HPDE6-E6E7 (cell line): ENCODE results near the gene LRRC37A2.
"Not testable (repeated sequence)": the region's sequence is repeated elsewhere in the genome, so short reads cannot be mapped to it uniquely, and the experiment has no call there.

Source experiments
- DNase-seq: peaks from one replicate; pipeline ENCODE4 v3.0.0; 2011; ENCODE audit warnings: missing footprints; ENCODE audit errors: extremely low spot score

LRRC37A2 gene

GRCh38 chr17:46512168-46512567 lies at the start of gene LRRC37A2:
LRRC37A2 (plus strand) TSS chr17:46512468; CDS start chr17:46512713, 245 bp downstream.
- not testable (repeated sequence) for DNase-seq

- DNase-seq: not testable (repeated sequence)
These were observed 44.6 kb upstream of the LRRC37A2 start for GRCh38 chr17:46467618-46468017.

- DNase-seq: not testable (repeated sequence)
These were observed 37.8 kb upstream of the LRRC37A2 start for GRCh38 chr17:46474489-46474888.

- DNase-seq: not testable (repeated sequence)
These were observed 36.7 kb upstream of the LRRC37A2 start for GRCh38 chr17:46475583-46475982.

- not testable (repeated sequence) for DNase-seq
These were observed 33.4 kb upstream of the LRRC37A2 start for GRCh38 chr17:46478823-46479222.

- DNase-seq: not testable (repeated sequence)
These were observed 31.0 kb upstream of the LRRC37A2 start for GRCh38 chr17:46481310-46481709.

GRCh38 chr17:46492021-46492420 lies 20.2 kb upstream of the LRRC37A2 start:
- DNase-seq: not testable (repeated sequence)

GRCh38 chr17:46499437-46500139 lies 12.7 kb upstream of the LRRC37A2 start:
- not testable (repeated sequence) for DNase-seq

GRCh38 chr17:46505896-46506295 lies 6.4 kb upstream of the LRRC37A2 start:
- DNase-seq: not testable (repeated sequence)

GRCh38 chr17:46534716-46535115 lies 22.4 kb downstream of the LRRC37A2 start:
- not testable (repeated sequence) for DNase-seq

- DNase-seq: not testable (repeated sequence)
These were observed 36.3 kb downstream of the LRRC37A2 start for GRCh38 chr17:46548607-46549006.

GRCh38 chr17:46559155-46559554 lies 46.9 kb downstream of the LRRC37A2 start:
- DNase-seq: not testable (repeated sequence)

GRCh38 chr17:46560048-46560447 lies 47.8 kb downstream of the LRRC37A2 start:
- not testable (repeated sequence) for DNase-seq

- DNase-seq: not testable (repeated sequence)
These were observed 54.0 kb downstream of the LRRC37A2 start for GRCh38 chr17:46566284-46566683.

- DNase-seq: not testable (repeated sequence)
These were observed 54.7 kb downstream of the LRRC37A2 start for GRCh38 chr17:46566980-46567379.

- DNase-seq: not testable (repeated sequence)
These were observed 59.5 kb downstream of the LRRC37A2 start for GRCh38 chr17:46571796-46572195.

- not testable (repeated sequence) for DNase-seq
These were observed 67.1 kb downstream of the LRRC37A2 start, which contains the start of gene ARL17A for GRCh38 chr17:46579083-46580075. ARL17A (minus strand) TSS chr17:46579691; CDS start chr17:46576322, 3,369 bp downstream.

GRCh38 chr17:46580082-46580481 lies 67.8 kb downstream of the LRRC37A2 start:
- not testable (repeated sequence) for DNase-seq

GRCh38 chr17:46585444-46585843 lies 73.2 kb downstream of the LRRC37A2 start:
- DNase-seq: not testable (repeated sequence)

- not testable (repeated sequence) for DNase-seq
These were observed 78.2 kb downstream of the LRRC37A2 start, which contains the start of gene NSF for GRCh38 chr17:46590157-46591146. NSF (plus strand) TSS chr17:46590669; CDS start chr17:46590776, 107 bp downstream.

GRCh38 chr17:46591332-46591731 lies 79.1 kb downstream of the LRRC37A2 start:
- DNase-seq: not testable (repeated sequence)
